ENCODE results near the gene FPGS. TPM values are rescaled to one million over a fixed set of nuclear protein-coding genes. Genes with fewer than 3 reads are reported as not detected.
A peak's percentile ranks its signal among the peaks of the same experiment; 100 is the strongest.

FPGS gene
- total RNA-seq, 1 donor from 2014 or later, result 69.9 TPM

- TF ChIP-seq, protein P1, sequence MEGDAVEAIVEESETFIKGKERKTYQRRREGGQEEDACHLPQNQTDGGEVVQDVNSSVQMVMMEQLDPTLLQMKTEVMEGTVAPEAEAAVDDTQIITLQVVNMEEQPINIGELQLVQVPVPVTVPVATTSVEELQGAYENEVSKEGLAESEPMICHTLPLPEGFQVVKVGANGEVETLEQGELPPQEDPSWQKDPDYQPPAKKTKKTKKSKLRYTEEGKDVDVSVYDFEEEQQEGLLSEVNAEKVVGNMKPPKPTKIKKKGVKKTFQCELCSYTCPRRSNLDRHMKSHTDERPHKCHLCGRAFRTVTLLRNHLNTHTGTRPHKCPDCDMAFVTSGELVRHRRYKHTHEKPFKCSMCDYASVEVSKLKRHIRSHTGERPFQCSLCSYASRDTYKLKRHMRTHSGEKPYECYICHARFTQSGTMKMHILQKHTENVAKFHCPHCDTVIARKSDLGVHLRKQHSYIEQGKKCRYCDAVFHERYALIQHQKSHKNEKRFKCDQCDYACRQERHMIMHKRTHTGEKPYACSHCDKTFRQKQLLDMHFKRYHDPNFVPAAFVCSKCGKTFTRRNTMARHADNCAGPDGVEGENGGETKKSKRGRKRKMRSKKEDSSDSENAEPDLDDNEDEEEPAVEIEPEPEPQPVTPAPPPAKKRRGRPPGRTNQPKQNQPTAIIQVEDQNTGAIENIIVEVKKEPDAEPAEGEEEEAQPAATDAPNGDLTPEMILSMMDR (conservative IDR thresholded peaks at IDR 0.05), result no peak
- H3K36me3 Mint-ChIP-seq (ENCODE audit: low read depth), result no peaks in the 10 kb centered on the region
- peaks cover 11% of the 10 kb centered on the region for H3K27me3 Mint-ChIP-seq (ENCODE audit: low read depth)
- no peaks in the 10 kb centered on the region for H3K9me3 Mint-ChIP-seq
- DNase-seq (ENCODE audit: low read depth, low spot score), result no peak
- H3K4me3 Mint-ChIP-seq, result peak overlapping the region; percentile 78
- H3K27ac Mint-ChIP-seq (ENCODE audit: unreplicated experiment), result no peak overlapping the region
- peaks cover 37% of the 10 kb centered on the region for H3K4me1 Mint-ChIP-seq
Observed at GRCh38 chr9:127771570-127772189, 31.0 kb upstream of the FPGS start.

DNA sequence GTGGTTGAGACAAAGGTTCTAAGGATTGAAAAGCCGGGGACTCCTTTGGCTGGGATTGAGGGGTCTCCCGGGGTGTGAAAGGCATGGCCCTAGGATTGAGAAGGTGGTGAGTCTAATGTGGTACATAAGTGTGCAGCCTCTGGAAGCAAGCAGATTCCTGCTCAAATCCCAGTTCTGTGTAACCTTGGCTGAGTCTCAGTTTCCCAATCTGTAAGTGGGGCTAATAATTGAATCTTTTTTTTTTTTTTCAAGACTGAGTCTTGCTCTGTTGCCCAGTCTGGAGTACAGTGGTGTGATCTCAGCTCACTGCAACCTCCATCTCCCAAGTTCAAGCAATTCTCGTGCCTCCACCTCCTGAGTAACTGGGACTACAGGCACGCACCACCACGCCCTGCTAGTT, 30.1 kb upstream of the FPGS start:
- no peak for DNase-seq (ENCODE audit: low read depth, low spot score)
- Mint-ChIP-seq H3K9me3 (no peaks in the 10 kb centered on the region), H3K27me3 (ENCODE audit: low read depth) (peaks cover 11% of the 10 kb centered on the region), H3K4me1 (peaks cover 29% of the 10 kb centered on the region), H3K4me3 (no peak overlapping the region), H3K27ac (ENCODE audit: unreplicated experiment) (no peak overlapping the region), H3K36me3 (ENCODE audit: low read depth) (no peaks in the 10 kb centered on the region)
- TF ChIP-seq, protein P1 (conservative IDR thresholded peaks at IDR 0.05), result no peak

DNA sequence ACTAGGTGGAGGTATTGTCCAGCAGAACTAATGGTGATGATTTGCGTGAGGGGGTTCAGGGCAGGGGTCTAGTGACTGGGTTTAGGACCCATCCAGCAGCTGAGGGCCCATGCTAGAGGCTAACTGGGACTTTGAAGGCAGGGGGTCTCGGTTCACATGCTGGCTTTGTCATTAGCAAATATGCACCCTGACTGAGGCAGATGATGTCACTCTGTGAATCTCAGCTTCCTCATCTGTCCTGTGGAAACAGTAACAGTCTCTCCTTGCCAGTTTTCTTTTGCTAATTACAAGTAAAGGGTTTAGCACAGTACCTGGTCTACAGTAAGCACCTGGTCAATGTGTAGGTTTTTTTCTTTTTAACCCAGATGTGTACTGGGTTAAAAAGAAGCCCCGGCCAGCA, 29.4 kb upstream of the FPGS start:
- Mint-ChIP-seq H3K4me3 (no peak overlapping the region), H3K4me1 (peaks cover 29% of the 10 kb centered on the region), H3K27me3 (ENCODE audit: low read depth) (peaks cover 11% of the 10 kb centered on the region), H3K36me3 (ENCODE audit: low read depth) (no peaks in the 10 kb centered on the region), H3K27ac (ENCODE audit: unreplicated experiment) (no peak overlapping the region), H3K9me3 (no peaks in the 10 kb centered on the region)
- TF ChIP-seq, protein P1 (conservative IDR thresholded peaks at IDR 0.05), result no peak
- no peak for DNase-seq (ENCODE audit: low read depth, low spot score)

GRCh38 chr9:127773981-127774380, 28.7 kb upstream of the FPGS start:
- H3K9me3 Mint-ChIP-seq, result no peaks in the 10 kb centered on the region
- no peaks in the 10 kb centered on the region for H3K36me3 Mint-ChIP-seq (ENCODE audit: low read depth)
- H3K4me1 Mint-ChIP-seq, result peaks cover 24% of the 10 kb centered on the region
- H3K4me3 Mint-ChIP-seq, result no peak overlapping the region
- TF ChIP-seq, protein P1 (conservative IDR thresholded peaks at IDR 0.05), result no peak
- DNase-seq (ENCODE audit: low read depth, low spot score), result no peak
- H3K27me3 Mint-ChIP-seq (ENCODE audit: low read depth), result peaks cover 11% of the 10 kb centered on the region
- H3K27ac Mint-ChIP-seq (ENCODE audit: unreplicated experiment), result no peak overlapping the region

GRCh38 chr9:127776195-127776923, 26.3 kb upstream of the FPGS start:
- Mint-ChIP-seq H3K9me3 (no peaks in the 10 kb centered on the region), H3K27me3 (ENCODE audit: low read depth) (peaks cover 4% of the 10 kb centered on the region), H3K4me1 (peaks cover 14% of the 10 kb centered on the region), H3K36me3 (ENCODE audit: low read depth) (no peaks in the 10 kb centered on the region), H3K27ac (ENCODE audit: unreplicated experiment) (no peak overlapping the region), H3K4me3 (peak overlapping the region; percentile 15)
- TF ChIP-seq, protein P1 (conservative IDR thresholded peaks at IDR 0.05), result no peak
- DNase-seq (ENCODE audit: low read depth, low spot score), result no peak
